ENCODE data around the gene MAP3K14. TPM values are rescaled to one million over a fixed set of nuclear protein-coding genes. Genes with fewer than 3 reads are reported as not detected.

MAP3K14 gene
- total RNA-seq, 1 experiment from 2014 or later, result 13.2 TPM

DNA sequence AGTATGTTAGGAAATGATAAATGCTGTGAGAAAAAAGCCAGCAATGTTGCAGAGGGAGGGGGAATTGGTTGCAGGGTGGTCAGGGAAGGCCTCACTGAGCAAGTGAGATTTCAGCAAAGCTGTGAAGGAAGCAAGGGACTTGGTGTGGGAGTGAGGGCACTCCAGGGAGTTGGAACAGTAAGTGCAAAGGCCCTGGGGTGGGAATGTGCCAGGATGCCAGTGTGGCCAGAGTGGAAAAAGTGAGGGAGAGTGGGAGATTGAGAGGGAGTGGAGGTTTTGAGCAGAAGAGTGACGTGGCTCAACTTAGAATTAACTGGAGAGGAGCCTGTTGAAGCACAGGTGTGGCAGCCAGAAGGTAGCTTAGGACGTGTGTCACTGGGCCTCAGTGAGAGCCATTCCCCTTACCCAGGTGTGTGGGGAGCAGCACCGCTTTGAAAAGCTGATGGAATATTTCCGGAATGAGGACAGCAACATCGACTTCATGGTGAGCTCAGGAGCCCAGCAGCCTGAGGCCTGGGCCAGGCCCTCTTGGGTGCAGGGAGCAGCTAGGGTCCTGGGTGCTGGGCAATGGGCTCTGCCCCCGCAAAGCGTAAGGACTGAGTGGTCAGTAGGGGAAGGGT, 78.6 kb downstream of the MAP3K14 start:
- DNase-seq (ENCODE audit: low read depth), result no peak

DNA sequence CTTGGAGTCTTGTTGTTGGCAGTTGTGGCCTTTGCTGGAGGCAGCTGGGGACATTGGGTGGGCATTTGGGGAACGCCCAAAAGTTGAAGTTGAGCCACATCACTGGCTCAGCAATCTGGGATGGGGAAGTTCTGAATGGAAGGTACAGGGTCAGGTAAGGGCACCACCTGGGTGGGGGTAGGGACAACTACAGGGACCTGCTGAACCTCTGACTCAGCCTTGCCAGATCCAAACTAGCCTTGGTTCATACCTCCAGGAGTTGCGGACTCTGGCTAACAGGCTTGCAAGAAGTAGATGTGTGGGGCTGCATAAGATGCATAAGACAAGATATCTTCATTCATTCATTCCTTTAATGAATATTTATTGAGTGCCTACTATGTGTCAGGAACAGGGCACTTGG, 79.1 kb downstream of the MAP3K14 start:
- DNase-seq (ENCODE audit: low read depth), result no peak

DNA sequence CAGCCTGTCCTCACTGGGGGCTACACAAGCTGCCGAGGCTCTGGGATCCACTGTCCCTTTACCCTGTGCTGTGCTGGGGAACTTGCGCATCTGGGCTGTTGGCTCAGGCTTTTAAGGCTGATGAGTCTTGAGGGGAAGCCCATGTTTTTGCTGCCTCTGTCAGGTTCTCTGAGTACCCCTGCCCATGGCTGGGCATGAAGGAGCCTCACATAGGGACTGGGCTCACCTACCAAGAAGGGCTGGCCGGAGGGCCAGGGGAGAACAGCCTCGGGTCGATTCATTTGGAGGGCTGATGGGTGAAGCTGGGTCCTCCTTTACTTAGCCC, 80.6 kb downstream of the MAP3K14 start:
- DNase-seq (ENCODE audit: low read depth), result no peak

DNA sequence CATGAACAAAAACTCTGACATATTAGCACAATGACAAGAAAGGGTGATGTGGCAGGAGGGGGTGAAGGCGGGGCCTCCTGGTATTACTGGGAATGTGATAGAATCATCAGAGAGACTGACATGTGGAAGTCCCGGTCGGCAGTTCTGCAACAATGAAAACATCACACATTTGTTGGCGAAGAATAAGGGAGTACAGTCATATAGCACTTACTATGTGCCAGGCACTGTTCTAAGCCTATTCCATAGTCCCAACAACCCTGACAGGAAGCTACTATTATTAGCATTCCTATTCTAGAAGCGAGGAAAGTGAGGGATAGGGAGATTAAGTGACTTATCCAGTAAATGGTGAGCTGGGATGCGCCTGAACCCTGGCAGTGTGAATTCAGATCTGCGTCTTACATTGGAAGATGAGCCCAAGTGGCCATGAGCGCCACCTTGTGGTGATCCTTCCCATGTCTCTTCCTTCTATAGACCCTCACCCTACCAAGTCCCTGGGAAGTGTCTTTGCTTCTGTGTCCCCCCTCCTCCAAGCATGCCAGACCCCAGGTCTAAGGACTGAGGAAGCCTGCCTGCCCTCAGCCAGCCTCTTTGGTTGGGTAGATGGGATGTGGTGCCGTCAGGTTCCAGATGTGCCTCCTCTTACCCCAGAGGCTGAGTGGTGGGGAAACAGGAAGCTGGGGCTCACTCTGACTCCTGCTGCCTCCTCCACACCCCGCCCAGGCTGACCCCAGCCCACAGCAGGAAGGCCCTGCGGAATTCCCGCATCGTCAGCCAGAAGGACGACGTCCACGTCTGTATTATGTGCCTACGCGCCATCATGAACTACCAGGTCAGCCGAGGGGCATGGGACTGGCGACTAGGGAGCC, 81.2 kb downstream of the MAP3K14 start:
- DNase-seq (ENCODE audit: low read depth), result peak; percentile 74

DNA sequence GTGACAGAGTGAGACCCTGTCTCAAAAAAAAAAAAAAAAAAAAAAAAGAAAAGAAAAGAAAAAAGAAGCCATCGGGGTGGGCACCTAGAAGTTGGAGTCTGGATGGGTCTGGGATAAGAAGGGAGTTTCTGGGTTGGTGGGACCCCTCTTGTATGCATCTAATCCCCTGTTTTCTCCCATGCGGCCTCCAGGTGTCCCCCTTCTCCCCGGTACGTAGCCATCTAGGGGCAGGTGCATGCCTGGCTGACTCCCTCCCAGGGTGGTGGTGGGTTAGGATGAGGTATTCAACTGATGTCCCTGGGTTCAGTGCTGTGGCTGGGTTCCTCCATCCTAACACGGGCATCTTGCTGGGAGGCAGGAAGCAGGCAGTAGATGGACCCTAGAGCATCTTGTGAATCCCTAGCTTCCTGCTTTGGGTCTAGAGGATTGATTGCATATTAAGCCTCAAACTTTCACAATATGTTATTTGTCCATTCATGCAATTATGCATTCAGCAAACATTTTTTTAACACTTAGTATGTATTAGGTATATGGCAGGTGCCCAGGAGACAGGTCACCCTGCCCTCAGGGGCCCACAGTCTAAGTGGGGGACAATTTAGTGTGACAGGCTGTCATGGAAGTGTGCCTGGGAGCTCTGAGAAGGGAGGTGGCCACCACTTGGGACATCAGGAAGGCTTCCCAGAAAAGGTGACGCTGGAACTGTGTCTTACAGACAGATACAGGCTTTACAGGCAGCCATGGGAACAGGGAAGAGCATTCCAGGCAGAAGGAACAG, 82.0 kb downstream of the MAP3K14 start:
- no peak for DNase-seq (ENCODE audit: low read depth)

DNA sequence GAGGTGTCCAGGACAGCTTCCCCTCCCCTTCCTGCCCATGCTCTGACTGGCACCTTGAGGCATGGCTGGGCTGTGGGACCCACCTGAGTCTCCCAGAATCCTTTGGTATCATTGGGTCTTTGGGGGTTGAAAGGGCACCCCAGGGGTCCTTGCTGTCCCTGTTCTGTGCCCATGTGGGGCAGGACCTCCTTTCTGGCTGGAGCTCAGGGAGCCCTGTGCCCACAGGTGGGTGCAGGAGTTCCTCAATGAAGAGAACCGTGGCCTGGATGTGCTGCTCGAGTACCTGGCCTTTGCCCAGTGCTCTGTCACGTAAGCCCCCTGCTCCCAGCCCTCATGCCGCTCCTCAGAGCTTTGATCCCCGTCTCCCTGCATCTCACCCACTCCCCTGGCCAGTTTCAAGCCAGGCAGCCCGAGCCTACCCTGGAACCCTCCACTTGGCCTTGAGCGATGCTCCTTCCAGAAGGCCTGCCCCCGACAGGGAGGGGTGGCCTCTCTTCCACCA, 83.3 kb downstream of the MAP3K14 start:
- DNase-seq (ENCODE audit: low read depth), result no peak

DNA sequence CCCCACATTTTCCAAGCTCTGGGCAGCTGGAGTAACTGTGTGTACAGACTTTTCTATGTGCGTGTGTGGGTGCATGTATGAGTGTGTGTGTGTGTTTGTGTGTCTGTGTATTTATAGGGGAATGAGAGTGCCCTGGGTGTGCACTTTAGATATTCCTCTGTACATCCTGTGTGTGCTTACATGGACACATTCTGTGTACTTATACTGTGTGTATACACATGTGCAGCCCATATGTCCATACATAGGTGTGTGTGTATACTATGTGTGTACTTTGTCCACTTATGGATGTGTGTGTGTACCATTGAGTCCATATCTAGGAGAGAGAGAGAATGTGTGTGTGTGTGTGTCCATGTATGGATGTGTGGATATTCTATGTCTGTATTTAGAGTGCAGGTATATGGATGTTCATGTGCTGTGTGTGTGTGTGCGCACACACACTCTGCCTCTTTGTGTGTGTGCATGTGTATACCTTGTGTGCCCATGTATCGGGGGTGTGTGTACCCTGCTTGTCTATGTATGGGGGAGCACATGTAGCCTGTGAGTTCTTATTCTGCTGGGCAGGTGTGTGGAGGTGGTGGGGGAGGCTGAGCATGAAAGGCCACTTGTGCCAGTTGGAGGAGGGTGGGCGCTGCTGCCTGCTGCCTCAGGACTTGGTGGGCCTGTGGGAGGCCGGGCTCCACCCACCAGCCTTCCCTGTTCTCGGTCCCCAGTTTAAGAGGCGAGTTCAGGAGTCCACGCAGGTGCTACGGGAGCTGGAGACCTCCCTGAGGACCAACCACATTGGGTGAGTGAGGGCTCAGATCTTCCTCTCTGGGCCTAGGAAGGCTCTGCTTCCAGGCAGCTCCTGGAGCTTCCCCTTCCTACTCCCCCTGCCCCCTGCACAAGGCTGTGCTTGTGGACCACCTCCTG, 84.1 kb downstream of the MAP3K14 start:
- DNase-seq (ENCODE audit: low read depth), result no peak

DNA sequence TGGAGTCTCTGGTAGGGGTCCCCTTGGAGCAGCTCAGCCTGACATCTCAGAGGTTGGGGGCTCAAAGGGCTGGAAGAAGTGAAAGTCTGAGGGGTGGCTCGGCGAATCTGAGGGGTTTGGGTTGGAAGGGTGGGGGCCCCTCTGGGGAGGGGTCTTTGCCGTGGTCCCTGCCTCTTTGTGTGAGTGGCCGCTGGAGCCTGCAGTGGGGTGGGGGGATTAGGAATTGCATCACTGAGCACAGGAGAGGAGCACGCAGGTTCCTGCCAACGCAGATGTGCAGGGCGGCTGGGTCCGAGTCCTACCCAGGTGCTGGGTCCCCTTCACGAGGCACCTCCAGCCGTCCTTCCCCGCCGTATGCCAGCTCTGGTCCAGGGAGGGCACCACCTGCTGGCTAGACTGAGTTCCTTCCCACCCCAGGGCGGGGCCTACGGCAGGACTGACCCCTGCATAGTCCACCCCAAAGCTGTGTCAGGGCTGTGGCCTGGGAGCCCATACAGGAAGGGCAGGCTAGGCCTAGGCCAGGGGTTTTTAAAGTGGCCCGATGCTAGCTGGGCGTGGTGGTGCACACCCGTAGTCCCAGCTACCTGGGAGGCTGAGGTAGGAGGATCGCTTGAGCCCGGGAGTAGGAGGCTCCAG, 85.2 kb downstream of the MAP3K14 start:
- no peak for DNase-seq (ENCODE audit: low read depth)

DNA sequence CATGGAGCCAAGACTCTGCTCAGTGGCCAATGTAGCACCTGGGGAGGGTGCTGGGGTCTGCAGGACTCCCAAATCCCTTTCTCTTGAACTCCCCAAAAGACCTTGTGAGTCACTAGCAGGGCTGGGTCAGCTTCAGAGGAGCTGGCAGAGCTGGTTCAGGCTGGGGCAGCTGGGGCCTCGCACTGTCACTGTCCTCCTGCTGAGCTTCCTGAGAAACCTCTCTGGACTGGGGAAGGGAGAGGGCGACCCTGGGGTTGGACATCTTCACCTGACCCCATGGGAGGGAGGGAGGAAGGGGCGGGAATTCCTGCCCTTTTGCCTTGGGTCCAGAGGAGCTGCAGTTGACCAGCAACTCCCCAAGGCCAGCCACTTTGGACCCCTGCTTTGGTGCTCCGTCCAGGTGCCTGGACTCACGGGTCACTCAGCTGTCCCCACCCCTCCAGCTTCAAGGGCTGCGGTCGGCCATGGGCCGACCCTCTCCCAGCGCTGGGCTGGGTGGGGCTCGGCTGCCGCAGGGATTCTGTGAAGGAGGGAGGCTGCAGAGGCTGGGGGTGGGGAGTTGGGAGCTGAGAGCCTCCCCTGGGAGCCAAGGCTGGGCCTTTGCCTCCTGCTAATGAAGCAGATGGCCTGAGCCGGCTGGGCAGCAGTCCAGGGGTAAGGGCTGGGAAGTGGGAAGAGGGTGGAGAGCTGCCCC, 85.9 kb downstream of the MAP3K14 start:
- peak; percentile 46 for DNase-seq (ENCODE audit: low read depth)

DNA sequence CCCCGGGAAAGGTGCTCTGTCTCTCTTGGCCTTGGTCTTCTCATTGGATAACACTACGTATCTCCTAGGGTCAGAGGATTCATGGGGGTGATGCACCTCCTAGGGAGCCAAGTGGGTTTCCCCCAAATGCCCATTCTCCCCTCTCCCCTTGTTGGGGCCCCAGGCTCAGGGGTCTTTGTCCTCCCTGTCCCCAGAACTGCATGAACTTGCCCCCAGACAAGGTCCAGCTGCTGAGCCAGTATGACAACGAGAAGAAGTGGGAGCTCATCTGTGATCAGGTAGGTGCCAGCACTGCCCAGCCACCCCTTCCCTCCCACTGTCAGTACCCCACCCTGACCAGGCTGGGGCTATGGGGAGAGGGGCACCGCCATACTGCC, 86.4 kb downstream of the MAP3K14 start:
- no peak for DNase-seq (ENCODE audit: low read depth)

DNA sequence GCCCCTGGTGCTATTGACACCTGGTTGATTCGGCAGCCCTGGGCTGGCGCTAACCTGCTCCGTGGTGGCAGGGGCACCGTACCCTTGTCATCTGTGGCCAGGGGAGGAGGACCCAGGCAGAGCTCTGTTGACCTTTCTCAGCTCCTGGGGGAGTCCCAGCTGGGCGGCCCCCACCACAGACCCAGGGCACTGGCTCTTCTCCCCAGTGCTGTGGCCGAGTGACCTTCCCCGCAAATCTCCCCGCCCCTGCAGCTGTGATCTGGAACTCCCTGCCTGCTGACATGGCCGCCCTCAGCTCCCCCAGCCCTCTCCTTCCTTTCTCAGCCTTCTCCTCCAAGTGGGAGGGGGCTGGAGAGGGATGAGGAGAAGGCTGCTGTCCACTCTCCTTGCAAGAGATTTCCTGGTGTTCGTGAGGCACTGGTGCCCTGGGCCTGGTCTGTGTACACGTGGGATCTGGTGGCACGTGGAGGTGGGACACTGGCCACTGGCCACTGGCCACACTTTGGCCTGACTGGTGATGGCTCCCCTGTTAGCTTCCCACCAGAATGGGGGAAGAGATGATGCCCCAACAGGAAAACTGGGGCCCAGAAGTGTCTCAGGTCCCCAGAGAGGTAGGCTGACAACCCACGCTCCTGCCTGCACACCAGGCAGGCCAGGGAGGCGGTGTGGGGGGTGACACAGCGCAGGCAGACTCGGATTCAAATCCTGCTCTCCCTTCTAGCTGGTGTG, 87.0 kb downstream of the MAP3K14 start:
- DNase-seq (ENCODE audit: low read depth), result no peak

DNA sequence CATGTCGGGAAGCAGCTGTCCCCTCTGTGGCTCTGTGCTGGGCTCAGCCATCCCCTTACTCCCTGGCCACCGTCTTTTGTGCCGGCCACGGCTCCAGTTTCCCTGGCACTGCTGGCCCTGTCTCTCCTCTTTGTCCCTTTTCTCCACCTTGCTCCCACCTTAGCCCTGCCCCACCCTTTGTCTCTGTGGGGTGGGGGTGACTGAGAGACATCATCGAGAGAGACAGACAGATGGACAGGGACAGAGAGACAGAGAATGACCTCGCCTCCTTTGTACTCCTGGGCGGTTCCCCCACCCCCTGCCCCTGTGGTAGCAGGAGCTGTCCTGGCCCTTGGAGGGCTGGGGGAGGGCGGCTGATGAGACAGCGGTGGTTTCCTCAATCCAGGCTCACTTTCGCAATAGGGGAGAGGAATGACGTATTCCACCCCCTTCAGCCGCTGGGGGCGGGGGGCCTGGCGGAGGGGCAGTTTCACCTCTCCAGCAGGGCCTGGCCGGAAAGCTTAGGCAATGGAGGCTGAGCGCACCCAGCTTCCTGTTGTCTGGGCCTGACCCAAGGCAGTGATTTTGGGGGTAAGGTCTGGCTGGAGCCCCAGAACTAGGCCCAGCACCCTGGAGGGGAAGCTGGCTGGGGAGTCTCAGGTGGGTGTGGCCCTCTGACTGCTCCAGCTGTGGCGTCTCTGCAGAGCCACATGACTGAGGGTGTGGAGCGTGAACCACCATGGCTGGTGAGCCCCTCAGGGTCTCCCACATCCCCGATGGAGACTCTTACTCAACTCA, 87.9 kb downstream of the MAP3K14 start:
- DNase-seq (ENCODE audit: low read depth), result peak; percentile 94

DNA sequence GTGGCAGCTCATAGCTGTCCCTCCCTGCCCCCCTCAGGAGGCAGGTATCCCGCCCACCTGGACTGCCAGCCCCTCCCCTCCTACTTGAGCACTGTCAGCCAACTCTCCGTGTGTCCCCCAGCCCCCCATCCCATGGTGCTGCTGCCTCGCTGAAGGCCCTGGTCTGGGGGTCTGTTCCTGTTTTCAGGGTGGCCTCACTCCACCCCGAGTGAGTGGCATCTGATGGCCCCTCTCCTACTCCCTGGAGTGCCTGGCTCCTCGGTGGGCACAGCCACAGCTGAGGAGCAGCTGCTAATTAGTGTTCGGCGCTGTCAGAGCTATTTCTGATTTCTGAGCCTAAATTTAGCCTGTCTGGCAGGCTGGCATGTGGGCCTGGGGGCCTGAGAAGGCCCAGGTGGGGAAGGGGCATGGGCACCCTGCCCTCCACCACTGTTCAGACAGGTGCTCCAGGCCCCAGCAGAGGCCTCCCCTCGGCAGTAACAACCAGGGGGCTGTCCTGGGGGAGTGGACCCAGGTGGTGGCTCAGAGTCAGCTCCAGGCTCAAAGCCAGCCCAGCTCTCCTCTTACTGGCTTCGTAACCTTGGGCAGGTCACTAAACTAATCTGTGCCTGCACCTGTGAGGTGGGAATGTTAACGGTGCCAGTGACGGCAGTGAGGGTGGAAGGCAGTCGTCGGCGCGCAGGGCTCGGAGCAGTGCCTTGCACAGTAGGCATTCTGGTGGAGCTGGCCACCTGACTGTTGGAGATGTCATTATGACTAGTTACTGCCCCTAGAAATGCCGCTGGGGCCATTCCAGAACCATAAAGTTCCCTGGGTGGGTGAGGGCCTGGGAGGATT, 88.7 kb downstream of the MAP3K14 start:
- DNase-seq (ENCODE audit: low read depth), result peak; percentile 51

DNA sequence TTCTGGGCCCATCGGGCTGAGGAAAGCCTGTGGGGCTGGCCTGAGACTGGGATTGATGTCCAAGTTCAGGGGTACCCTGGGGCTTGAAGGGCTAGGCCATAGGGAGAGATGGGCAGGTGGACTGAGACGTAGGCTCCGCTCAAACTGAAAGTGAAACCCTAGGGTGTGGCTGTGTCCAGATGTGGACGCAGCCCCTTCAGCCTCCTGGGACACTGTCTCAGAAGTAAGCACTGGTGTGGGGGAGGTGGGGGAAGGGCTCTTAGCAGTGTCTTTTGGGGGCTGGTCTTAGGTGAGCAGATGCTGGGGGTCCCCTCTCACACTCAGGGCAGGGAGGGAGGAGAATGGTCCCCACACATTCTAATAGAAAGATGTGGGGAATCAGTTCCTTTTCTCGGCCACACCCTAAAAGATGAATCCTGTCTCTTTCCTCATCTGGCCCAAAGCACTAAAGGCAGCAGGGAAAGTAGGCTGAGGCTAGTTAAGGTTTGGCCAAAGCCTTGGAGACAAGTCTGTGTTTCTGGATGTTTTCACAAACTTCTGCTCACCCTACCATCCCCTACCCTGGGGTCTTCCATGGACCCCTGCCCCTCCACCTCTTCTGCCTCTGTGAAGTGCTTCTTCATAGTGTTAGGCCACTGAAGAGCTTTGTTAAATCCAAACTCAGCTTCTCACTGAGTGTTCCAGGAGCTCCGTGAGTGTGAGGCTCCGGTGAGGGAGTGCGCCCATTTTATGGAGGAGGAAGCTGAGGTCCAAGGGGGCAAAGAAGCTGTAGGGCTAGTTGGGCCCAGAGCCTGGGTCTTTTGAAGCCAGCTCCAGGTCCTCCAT, 89.5 kb downstream of the MAP3K14 start:
- peak; percentile 50 for DNase-seq (ENCODE audit: low read depth)

DNA sequence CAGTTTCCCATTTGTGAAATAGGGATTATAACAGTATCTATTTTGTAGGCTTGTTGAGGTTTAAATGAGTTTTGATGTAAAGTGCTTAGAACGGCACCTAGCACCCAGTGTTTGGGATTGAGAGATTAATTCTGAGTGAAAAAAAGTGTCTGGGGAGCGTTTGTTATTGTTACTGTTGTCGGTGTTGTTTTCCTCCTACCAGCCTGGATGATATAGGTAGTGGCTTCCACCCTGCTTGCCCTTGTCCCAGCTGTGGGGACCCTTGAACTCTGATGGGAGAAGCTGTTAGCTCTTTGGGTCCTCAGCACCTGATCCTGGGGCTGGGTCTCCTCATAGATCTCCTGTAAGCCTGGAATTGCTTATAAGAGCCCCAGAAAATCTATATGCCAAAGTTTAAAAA, 90.2 kb downstream of the MAP3K14 start:
- no peak for DNase-seq (ENCODE audit: low read depth)

DNA sequence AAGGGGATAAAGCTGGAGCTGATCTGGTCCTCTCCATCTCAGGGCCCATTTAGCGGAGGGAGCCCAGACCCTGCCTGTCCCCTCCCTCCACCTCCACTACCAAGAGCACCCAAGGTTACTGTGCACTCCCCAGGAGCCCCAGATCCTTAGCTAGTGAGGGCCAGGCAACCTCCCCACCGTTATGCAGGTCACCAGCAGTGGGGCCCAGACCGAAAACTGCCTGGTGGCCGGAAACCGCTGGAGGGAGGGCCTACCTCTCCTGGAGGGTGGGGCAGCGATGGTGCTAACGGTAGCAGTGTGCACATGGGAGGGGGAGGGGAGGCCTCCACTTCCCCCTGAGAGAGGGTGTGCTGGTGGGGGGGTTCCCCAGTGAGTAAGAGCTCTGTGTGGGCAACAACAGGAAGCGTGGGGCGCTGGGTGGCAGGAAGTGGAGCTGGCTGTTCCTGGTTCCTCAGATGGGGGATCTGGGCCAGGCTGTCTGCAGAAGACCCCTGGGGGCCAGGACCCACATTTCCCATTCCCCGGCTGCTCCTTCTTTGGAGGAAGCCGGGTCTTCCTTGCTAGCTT, 90.8 kb downstream of the MAP3K14 start:
- DNase-seq (ENCODE audit: low read depth), result peak; percentile 93

All from HT1080 (cell line).